Parathyroid adenoma (tissue), 2 donors: Measurements from ENCODE around the gene ZNF846.

ENCODE experiments used
- H2AFZ ChIP-seq: fragments of 300-600 bp; sonication (generic); one replicate; pipeline ENCODE4 v1.7.0; 2017; ENCODE audit warnings: antibody characterized with exemption, mild to moderate bottlenecking
- H3K27ac ChIP-seq: fragments of 300-600 bp; sonication (generic); one replicate; pipeline ENCODE4 v1.7.0; 2017
- H3K27me3 ChIP-seq: fragments of 300-600 bp; sonication (generic); one replicate; pipeline ENCODE4 v1.7.0; 2017; ENCODE audit warnings: low read length; ENCODE audit not compliant: control insufficient read depth, insufficient read depth
- H3K36me3 ChIP-seq: fragments of 300-600 bp; sonication (generic); one replicate; pipeline ENCODE4 v1.7.0; 2017; ENCODE audit warnings: low read length; ENCODE audit not compliant: control insufficient read depth, insufficient read depth
- H3K4me1 ChIP-seq: fragments of 300-600 bp; sonication (generic); one replicate; pipeline ENCODE4 v1.7.0; 2017; ENCODE audit warnings: control low read depth
- H3K4me2 ChIP-seq: fragments of 300-600 bp; sonication (generic); one replicate; pipeline ENCODE4 v1.7.0; 2017; ENCODE audit warnings: low read length
- H3K4me3 ChIP-seq: fragments of 300-600 bp; sonication (generic); one replicate; pipeline ENCODE4 v1.7.0; 2017; ENCODE audit warnings: low read depth, low read length
- H3K79me2 ChIP-seq: fragments of 300-600 bp; sonication (generic); one replicate; pipeline ENCODE4 v1.7.0; 2017; ENCODE audit warnings: control low read depth
- H3K9ac ChIP-seq: fragments of 300-600 bp; sonication (generic); one replicate; pipeline ENCODE4 v1.7.0; 2017; ENCODE audit warnings: mild to moderate bottlenecking
- H3K9me3 ChIP-seq: fragments of 300-600 bp; sonication (generic); one replicate; pipeline ENCODE4 v1.7.0; 2017; ENCODE audit warnings: low read length; ENCODE audit not compliant: control insufficient read depth
- TF ChIP-seq, protein P1 (sequence below): fragments of 300-600 bp; sonication (generic); IDR thresholded peaks from one replicate; pipeline ENCODE4 v1.7.0; 2017; ENCODE audit warnings: antibody characterized with exemption, mild to moderate bottlenecking
- donor health status: primary hyperparathyroidism.

ZNF846 gene

GRCh38 chr19:9782338-9782737 lies 13.8 kb upstream of the ZNF846 start:
- no peak overlapping the region for H3K4me2 ChIP-seq
- H3K27ac ChIP-seq: no peak overlapping the region
- H3K9me3 ChIP-seq: no peaks in the 10 kb centered on the region
- no peak overlapping the region for H3K4me3 ChIP-seq
- H3K9ac ChIP-seq: no peak overlapping the region
- no peak overlapping the region for H2AFZ ChIP-seq
- peaks cover 3% of the 10 kb centered on the region for H3K4me1 ChIP-seq
- H3K79me2 ChIP-seq: peaks cover 2% of the 10 kb centered on the region
- TF ChIP-seq, protein P1, sequence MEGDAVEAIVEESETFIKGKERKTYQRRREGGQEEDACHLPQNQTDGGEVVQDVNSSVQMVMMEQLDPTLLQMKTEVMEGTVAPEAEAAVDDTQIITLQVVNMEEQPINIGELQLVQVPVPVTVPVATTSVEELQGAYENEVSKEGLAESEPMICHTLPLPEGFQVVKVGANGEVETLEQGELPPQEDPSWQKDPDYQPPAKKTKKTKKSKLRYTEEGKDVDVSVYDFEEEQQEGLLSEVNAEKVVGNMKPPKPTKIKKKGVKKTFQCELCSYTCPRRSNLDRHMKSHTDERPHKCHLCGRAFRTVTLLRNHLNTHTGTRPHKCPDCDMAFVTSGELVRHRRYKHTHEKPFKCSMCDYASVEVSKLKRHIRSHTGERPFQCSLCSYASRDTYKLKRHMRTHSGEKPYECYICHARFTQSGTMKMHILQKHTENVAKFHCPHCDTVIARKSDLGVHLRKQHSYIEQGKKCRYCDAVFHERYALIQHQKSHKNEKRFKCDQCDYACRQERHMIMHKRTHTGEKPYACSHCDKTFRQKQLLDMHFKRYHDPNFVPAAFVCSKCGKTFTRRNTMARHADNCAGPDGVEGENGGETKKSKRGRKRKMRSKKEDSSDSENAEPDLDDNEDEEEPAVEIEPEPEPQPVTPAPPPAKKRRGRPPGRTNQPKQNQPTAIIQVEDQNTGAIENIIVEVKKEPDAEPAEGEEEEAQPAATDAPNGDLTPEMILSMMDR: no peak
- no peaks in the 10 kb centered on the region for H3K36me3 ChIP-seq
- H3K27me3 ChIP-seq: no peaks in the 10 kb centered on the region

DNA sequence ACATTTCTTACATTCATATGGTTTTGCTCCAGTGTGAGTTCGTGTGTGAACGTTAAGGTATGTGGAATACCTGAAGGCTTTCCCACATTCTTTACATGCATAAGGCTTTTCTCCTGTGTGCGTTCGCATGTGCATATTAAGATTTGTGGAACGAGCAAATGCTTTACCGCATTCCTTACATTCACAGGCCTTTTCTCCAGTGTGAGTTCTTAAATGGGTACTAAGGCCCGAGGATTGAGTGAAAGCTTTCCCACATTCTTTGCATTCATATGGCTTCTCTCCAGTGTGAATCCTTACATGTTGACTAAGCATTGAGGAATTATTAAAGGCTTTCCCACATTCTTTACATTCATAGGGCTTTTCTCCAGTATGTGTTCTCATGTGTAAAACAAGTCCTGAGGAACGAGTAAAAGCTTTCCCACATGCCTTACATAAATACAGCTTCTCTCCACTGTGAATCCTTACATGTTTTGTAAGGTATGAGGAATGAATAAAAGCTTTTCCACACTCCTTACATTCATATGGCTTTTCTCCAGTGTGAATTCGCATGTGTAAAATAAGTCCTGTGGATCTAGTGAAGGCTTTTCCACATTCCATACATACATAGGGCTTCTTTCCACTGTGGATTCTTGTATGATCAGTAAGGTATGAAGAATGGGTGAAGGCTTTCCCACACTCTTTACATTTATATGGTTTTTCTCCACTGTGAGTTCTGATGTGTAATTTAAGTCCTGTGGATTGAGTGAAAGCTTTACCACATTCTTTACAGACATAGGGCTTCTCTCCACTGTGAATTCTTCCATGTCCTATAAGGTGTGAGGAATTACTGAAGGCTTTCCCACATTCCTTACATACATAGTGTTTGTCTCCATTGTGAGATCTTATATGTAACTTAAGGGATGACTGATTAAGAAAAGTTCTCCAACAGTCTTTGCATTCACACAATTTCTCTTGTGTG lies 10.7 kb downstream of the ZNF846 start:
- H3K4me1 ChIP-seq: no peaks in the 10 kb centered on the region
- no peak overlapping the region for H3K27ac ChIP-seq
- no peak overlapping the region for H3K9ac ChIP-seq
- H3K27me3 ChIP-seq: no peaks in the 10 kb centered on the region
- no peak overlapping the region for H2AFZ ChIP-seq
- H3K4me3 ChIP-seq: no peak overlapping the region
- peaks cover 7% of the 10 kb centered on the region for H3K9me3 ChIP-seq
- peaks cover 17% of the 10 kb centered on the region for H3K36me3 ChIP-seq
- TF ChIP-seq, protein P1: no peak
- H3K4me2 ChIP-seq: no peak overlapping the region
- H3K79me2 ChIP-seq: no peaks in the 10 kb centered on the region

GRCh38 chr19:9752701-9753443 lies 15.7 kb downstream of the ZNF846 start:
- Histone ChIP-seq H3K9ac (no peak overlapping the region), H3K79me2 (no peaks in the 10 kb centered on the region), H3K27me3 (no peaks in the 10 kb centered on the region), H3K9me3 (peaks cover 7% of the 10 kb centered on the region), H3K36me3 (peaks cover 11% of the 10 kb centered on the region), H3K4me1 (no peaks in the 10 kb centered on the region), H3K4me3 (no peak overlapping the region), H3K27ac (no peak overlapping the region), H3K4me2 (no peak overlapping the region), H2AFZ (no peak overlapping the region)
- TF ChIP-seq, protein P1: no peak

GRCh38 chr19:9751446-9751845 lies 17.1 kb downstream of the ZNF846 start:
- H3K27ac ChIP-seq: no peak overlapping the region
- peaks cover 1% of the 10 kb centered on the region for H3K36me3 ChIP-seq
- H3K9me3 ChIP-seq: no peaks in the 10 kb centered on the region
- H2AFZ ChIP-seq: no peak overlapping the region
- no peaks in the 10 kb centered on the region for H3K4me1 ChIP-seq
- TF ChIP-seq, protein P1: no peak
- no peaks in the 10 kb centered on the region for H3K79me2 ChIP-seq
- H3K4me2 ChIP-seq: no peak overlapping the region
- no peaks in the 10 kb centered on the region for H3K27me3 ChIP-seq
- H3K4me3 ChIP-seq: no peak overlapping the region
- no peak overlapping the region for H3K9ac ChIP-seq
